Neural crest cell (in vitro differentiated cells): ENCODE measurements around the gene TTC23. TPM values are rescaled to one million over a fixed set of nuclear protein-coding genes. Genes with fewer than 3 reads are reported as not detected.

ENCODE experiments used
- DNase-seq: peaks from one replicate; pipeline ENCODE4 v3.0.0; 2021; ENCODE audit warnings: low read depth, mixed read lengths, low spot score
- H3K27ac Mint-ChIP-seq: one replicate; pipeline ENCODE4 v1.8.0; 2021; ENCODE audit warnings: mild to moderate bottlenecking, mixed read lengths; ENCODE audit not compliant: unreplicated experiment
- H3K27me3 Mint-ChIP-seq: 2 replicates; pipeline ENCODE4 v1.8.0; 2021; ENCODE audit warnings: low read depth, mild to moderate bottlenecking, mixed read lengths
- H3K36me3 Mint-ChIP-seq: 2 replicates; pipeline ENCODE4 v1.8.0; 2021; ENCODE audit warnings: low read depth, mild to moderate bottlenecking, mixed read lengths
- H3K4me1 Mint-ChIP-seq: 2 replicates; pipeline ENCODE4 v1.8.0; 2021; ENCODE audit warnings: mixed read lengths
- H3K4me3 Mint-ChIP-seq: one replicate; pipeline ENCODE4 v1.8.0; 2021; ENCODE audit warnings: mild to moderate bottlenecking, mixed read lengths
- H3K9me3 Mint-ChIP-seq: 2 replicates; pipeline ENCODE4 v1.8.0; 2021; ENCODE audit warnings: mixed read lengths
- CTCF ChIP-seq: fragments of 200-600 bp; sonication (generic); conservative IDR thresholded peaks from 2 replicates; pipeline ENCODE4 v1.5.0; 2021; ENCODE audit warnings: antibody characterized with exemption, mild to moderate bottlenecking
- total RNA-seq: library from RNA; stranded (reverse); gene quantifications from 2 replicates; pipeline ENCODE4 v1.2.1, GENCODE V29; 2021

TTC23 gene
- total RNA-seq, 1 donor from 2014 or later: 25.7 TPM

- H3K9me3 Mint-ChIP-seq: peaks cover 4% of the 10 kb centered on the region
- no peaks in the 10 kb centered on the region for H3K27me3 Mint-ChIP-seq
- H3K4me1 Mint-ChIP-seq: peaks cover 4% of the 10 kb centered on the region
- peaks cover 11% of the 10 kb centered on the region for H3K36me3 Mint-ChIP-seq
- no peak overlapping the region for H3K27ac Mint-ChIP-seq
- no peak for TF ChIP-seq CTCF
- no peak for DNase-seq
- no peak overlapping the region for H3K4me3 Mint-ChIP-seq
Observed at GRCh38 chr15:99282586-99282985, 33.2 kb upstream of the TTC23 start.

- no peak overlapping the region for H3K4me3 Mint-ChIP-seq
Observed at GRCh38 chr15:99282121-99282520, 32.7 kb upstream of the TTC23 start.

GRCh38 chr15:99279827-99280226, 30.4 kb upstream of the TTC23 start:
- H3K9me3 Mint-ChIP-seq: peaks cover 4% of the 10 kb centered on the region
- peaks cover 11% of the 10 kb centered on the region for H3K36me3 Mint-ChIP-seq
- H3K4me3 Mint-ChIP-seq: no peak overlapping the region
- no peak for DNase-seq
- H3K27me3 Mint-ChIP-seq: no peaks in the 10 kb centered on the region
- no peak overlapping the region for H3K27ac Mint-ChIP-seq
- no peak for TF ChIP-seq CTCF
- peaks cover 4% of the 10 kb centered on the region for H3K4me1 Mint-ChIP-seq

More at GRCh38 chr15:99282121-99282520, 32.7 kb upstream of the TTC23 start:
- peaks cover 11% of the 10 kb centered on the region for H3K36me3 Mint-ChIP-seq
- peaks cover 4% of the 10 kb centered on the region for H3K9me3 Mint-ChIP-seq
- no peak for TF ChIP-seq CTCF
- no peaks in the 10 kb centered on the region for H3K27me3 Mint-ChIP-seq
- H3K27ac Mint-ChIP-seq: no peak overlapping the region
- no peak for DNase-seq
- H3K4me1 Mint-ChIP-seq: peaks cover 4% of the 10 kb centered on the region

GRCh38 chr15:99279290-99279689, 29.9 kb upstream of the TTC23 start:
- no peak for DNase-seq
- H3K4me3 Mint-ChIP-seq: no peak overlapping the region
- peaks cover 4% of the 10 kb centered on the region for H3K4me1 Mint-ChIP-seq
- peaks cover 9% of the 10 kb centered on the region for H3K36me3 Mint-ChIP-seq
- TF ChIP-seq CTCF: no peak
- no peak overlapping the region for H3K27ac Mint-ChIP-seq
- H3K9me3 Mint-ChIP-seq: peaks cover 4% of the 10 kb centered on the region
- no peaks in the 10 kb centered on the region for H3K27me3 Mint-ChIP-seq

- H3K27me3 Mint-ChIP-seq: no peaks in the 10 kb centered on the region
- peaks cover 4% of the 10 kb centered on the region for H3K9me3 Mint-ChIP-seq
- H3K4me3 Mint-ChIP-seq: no peak overlapping the region
- no peak overlapping the region for H3K27ac Mint-ChIP-seq
- TF ChIP-seq CTCF: no peak
- H3K4me1 Mint-ChIP-seq: no peaks in the 10 kb centered on the region
- no peak for DNase-seq
- peaks cover 9% of the 10 kb centered on the region for H3K36me3 Mint-ChIP-seq
Observed at GRCh38 chr15:99275525-99276128, 26.2 kb upstream of the TTC23 start.
